ENCODE measurements around the gene HMGN4. TPM values are rescaled to one million over a fixed set of nuclear protein-coding genes. Genes with fewer than 3 reads are reported as not detected.
"Not testable (repeated sequence)": the region's sequence is repeated elsewhere in the genome, so short reads cannot be mapped to it uniquely, and the experiment has no call there.

Gene HMGN4
- total and polyA plus RNA-seq, 9 donors, result 48.6 to 78.9 (median 58.4) TPM

- Histone ChIP-seq H3K27me3 (no peaks in the 10 kb centered on the region), H3K4me3 (no peak overlapping the region), H3K9me3 (no peaks in the 10 kb centered on the region), H3K36me3 (no peaks in the 10 kb centered on the region), H3K4me1 (ENCODE audit: insufficient read depth) (no peaks in the 10 kb centered on the region), H3K27ac (no peak overlapping the region)
- WGBS, 3 donors, result 85 to 90% (median 89%) methylated on average over 6 of the region's 6 CpGs
- TF ChIP-seq CTCF (IDR thresholded peaks at IDR 0.05), result no peak
- no peak for TF ChIP-seq EP300 (IDR thresholded peaks at IDR 0.05)
- TF ChIP-seq POLR2A (IDR thresholded peaks at IDR 0.05), result no peak
- DNase-seq, result no peak
- intact Hi-C loops (cut with DNase I), result no loop called here
These were observed 7.5 kb downstream of the HMGN4 start for GRCh38 chr6:26545627-26546026.

- H3K27ac ChIP-seq; H3K27me3 ChIP-seq; H3K36me3 ChIP-seq; DNase-seq; H3K4me1 ChIP-seq (ENCODE audit: insufficient read depth); intact Hi-C loops (cut with DNase I); H3K9me3 ChIP-seq; H3K4me3 ChIP-seq: not testable (repeated sequence)
- 93 to 94% (median 94%) methylated on average over 18 of the region's 18 CpGs for WGBS, 3 donors
These were observed 9.2 kb downstream of the HMGN4 start for GRCh38 chr6:26547363-26547762.

GRCh38 chr6:26550250-26550993 is 12.3 kb downstream of the HMGN4 start:
- intact Hi-C loops (cut with DNase I), result loop anchor here in 1 of 4 donors (10.0 kb wide), 1 partner anchor 924 kb away; the partner anchor contains the start of gene ZNF184
- H3K27ac ChIP-seq, result no peak overlapping the region
- no peaks in the 10 kb centered on the region for H3K36me3 ChIP-seq
- WGBS, 3 donors, result 2 to 3% (median 2%) methylated on average over 42 of the region's 42 CpGs
- no peaks in the 10 kb centered on the region for H3K4me1 ChIP-seq (ENCODE audit: insufficient read depth)
- peak; percentile 59 to 78 (median 69) for DNase-seq
- no peaks in the 10 kb centered on the region for H3K9me3 ChIP-seq
- H3K4me3 ChIP-seq, result peak overlapping the region; percentile 44
- TF ChIP-seq CTCF (IDR thresholded peaks at IDR 0.05), result no peak
- no peak for TF ChIP-seq EP300 (IDR thresholded peaks at IDR 0.05)
- TF ChIP-seq POLR2A (IDR thresholded peaks at IDR 0.05), result no peak
- no peaks in the 10 kb centered on the region for H3K27me3 ChIP-seq

GRCh38 chr6:26552205-26552604 is 14.0 kb downstream of the HMGN4 start:
- WGBS, 3 donors, result 88 to 89% (median 88%) methylated on average over 10 of the region's 10 CpGs
- Histone ChIP-seq H3K27ac (no peak overlapping the region), H3K9me3 (no peaks in the 10 kb centered on the region), H3K36me3 (no peaks in the 10 kb centered on the region), H3K4me3 (no peak overlapping the region), H3K27me3 (no peaks in the 10 kb centered on the region), H3K4me1 (ENCODE audit: insufficient read depth) (peaks cover 3% of the 10 kb centered on the region)
- no peak for TF ChIP-seq POLR2A (IDR thresholded peaks at IDR 0.05)
- TF ChIP-seq CTCF (IDR thresholded peaks at IDR 0.05), result no peak
- no peak for TF ChIP-seq EP300 (IDR thresholded peaks at IDR 0.05)
- no peak for DNase-seq
- intact Hi-C loops (cut with DNase I), result loop anchor here in 2 of 4 donors (2.0 to 10.0 kb wide), 2 partner anchors 15 to 923 kb away; partner anchors contain the start of gene ZNF184 (in 1 of the 2)

- WGBS, 3 donors, result 40 to 52% (median 51%) methylated on average over 11 of the region's 11 CpGs
- no peak for DNase-seq
- Histone ChIP-seq H3K36me3 (no peaks in the 10 kb centered on the region), H3K9me3 (no peaks in the 10 kb centered on the region), H3K27ac (peak overlapping the region; percentile 32 to 72), H3K4me3 (peak overlapping the region; percentile 46), H3K27me3 (no peaks in the 10 kb centered on the region), H3K4me1 (ENCODE audit: insufficient read depth) (peaks cover 3% of the 10 kb centered on the region)
- intact Hi-C loops (cut with DNase I), result loop anchor here in 2 of 4 donors (2.0 to 10.0 kb wide), 2 partner anchors 16 to 922 kb away; partner anchors contain the start of gene ZNF184 (in 1 of the 2)
- TF ChIP-seq POLR2A (IDR thresholded peaks at IDR 0.05) (no peak), EP300 (IDR thresholded peaks at IDR 0.05) (no peak), CTCF (IDR thresholded peaks at IDR 0.05) (no peak)
These were observed 14.5 kb downstream of the HMGN4 start for GRCh38 chr6:26552640-26553188.

Data from ovary (tissue), 9 donors.